GM12872 (cell line): Measurements from ENCODE around the gene SLC12A6.

ENCODE experiments used
- TF ChIP-seq, protein P1 (sequence below): IDR thresholded peaks from 3 replicates; pipeline ENCODE4 v1.5.1; 2011; ENCODE audit warnings: low read depth, mild to moderate bottlenecking, low read length, moderate library complexity; ENCODE audit not compliant: insufficient read depth

Gene SLC12A6

DNA sequence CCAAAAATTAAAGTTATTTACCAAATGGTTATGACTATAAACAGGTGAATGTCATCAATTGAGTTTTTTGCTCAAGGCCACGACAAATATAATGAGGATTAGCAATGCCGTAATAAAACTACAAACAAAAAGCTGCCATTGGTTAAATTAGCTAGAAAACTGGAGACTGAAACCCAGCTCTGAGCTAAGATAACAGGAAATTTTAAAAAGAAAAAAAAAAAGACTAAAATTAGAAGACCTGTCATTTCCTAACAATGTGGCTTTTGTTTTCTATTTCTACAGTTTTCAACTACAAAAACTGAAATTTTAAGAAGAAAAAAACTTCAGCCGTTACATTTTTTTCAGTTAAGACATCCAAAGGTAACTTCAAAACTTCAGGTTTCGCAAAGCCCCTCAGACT is 9.7 kb downstream of the SLC12A6 start:
- TF ChIP-seq, protein P1, sequence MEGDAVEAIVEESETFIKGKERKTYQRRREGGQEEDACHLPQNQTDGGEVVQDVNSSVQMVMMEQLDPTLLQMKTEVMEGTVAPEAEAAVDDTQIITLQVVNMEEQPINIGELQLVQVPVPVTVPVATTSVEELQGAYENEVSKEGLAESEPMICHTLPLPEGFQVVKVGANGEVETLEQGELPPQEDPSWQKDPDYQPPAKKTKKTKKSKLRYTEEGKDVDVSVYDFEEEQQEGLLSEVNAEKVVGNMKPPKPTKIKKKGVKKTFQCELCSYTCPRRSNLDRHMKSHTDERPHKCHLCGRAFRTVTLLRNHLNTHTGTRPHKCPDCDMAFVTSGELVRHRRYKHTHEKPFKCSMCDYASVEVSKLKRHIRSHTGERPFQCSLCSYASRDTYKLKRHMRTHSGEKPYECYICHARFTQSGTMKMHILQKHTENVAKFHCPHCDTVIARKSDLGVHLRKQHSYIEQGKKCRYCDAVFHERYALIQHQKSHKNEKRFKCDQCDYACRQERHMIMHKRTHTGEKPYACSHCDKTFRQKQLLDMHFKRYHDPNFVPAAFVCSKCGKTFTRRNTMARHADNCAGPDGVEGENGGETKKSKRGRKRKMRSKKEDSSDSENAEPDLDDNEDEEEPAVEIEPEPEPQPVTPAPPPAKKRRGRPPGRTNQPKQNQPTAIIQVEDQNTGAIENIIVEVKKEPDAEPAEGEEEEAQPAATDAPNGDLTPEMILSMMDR = no peak

DNA sequence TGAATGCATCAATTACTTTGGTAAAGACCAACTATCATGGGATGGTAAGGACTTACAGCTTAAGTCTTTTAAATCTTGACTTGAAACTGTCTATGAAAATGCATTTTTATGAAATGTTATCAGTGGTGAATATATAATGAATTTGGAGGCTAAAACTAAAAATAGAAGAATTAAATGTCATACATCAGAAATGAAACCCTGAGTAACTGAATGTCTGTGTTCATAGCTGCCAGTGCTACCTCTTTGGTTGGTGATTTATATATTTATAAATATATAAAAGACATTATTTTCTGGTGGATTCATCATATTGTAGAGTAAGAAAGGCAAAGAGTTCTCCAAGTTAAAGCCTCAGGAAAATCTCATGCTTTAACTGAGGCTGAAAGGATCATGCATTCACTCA is 12.2 kb downstream of the SLC12A6 start:
- TF ChIP-seq, protein P1 = no peak

DNA sequence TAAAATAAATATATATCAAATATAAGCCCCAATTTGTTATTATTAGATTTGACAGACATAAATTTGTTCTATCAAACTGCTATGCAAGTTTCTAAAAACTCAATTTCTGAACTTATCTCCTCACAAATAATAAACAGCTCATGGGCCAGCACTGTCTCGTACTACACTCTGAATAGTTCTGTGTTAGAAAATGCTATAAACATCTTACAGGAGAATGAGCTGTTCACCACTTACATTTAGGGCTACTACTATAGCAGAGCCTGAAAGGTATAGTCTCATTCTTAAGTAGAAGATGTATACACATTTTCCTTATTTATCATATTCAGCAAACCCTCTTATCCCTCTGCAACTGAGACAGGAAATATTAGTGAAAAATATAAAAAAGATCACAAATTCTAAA is 12.6 kb downstream of the SLC12A6 start:
- TF ChIP-seq, protein P1 = no peak

DNA sequence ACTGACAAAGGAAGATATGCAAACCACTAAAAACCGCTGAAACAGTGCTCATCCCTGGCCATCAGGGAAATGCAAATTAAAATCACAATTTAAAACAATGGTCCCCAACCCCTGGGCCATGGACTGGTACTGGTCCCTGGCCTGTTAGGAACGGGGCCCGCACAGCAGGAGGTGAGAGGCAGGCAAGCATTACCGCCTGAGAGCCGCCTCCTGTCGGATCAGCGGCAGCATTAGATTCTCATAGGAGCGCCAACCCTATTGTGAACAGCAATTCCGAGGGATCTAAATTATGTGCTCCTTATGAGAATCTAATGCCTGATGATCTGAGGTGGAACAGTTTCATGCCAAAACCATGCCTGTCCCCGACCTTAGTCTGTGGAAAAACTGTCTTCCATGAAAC is 14.4 kb downstream of the SLC12A6 start:
- TF ChIP-seq, protein P1 = no peak

DNA sequence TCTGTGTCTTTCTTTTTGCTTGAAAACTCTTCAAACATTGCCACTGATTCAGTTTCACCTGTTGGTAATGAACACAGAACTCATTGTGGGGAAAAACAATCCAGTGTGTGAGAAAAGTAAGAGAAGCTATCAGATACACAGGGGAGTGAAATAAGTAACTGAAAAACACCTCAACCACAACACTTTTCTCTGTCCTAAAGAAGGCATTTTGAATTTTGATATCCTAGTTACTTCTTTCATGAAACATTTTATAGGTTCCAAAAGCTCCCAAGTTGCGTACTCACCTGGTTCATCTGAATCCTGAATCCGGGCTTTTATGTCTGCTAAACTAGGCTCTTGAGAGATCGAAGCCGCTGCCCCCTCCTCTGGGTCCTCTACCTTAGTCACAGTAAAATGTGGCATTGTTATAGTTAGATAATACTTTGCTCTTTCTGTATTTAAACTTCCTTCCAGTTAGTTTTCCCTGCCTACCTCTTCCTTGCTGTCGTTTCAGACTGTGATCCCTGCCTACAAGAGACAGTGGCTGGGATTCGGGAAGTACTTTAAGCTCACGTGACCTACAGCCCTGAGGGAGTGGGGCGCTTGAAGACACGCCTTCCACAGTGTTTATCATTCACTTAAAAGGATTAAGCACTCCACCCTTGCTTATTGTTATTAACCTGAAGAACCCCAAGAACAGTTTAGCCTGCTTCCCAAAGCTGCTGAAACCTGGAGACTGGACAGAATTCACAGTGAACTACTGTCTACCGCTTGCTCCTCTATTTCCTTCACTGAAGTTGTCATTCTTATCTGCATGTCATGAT is 19.1 kb downstream of the SLC12A6 start:
- TF ChIP-seq, protein P1 = no peak

DNA sequence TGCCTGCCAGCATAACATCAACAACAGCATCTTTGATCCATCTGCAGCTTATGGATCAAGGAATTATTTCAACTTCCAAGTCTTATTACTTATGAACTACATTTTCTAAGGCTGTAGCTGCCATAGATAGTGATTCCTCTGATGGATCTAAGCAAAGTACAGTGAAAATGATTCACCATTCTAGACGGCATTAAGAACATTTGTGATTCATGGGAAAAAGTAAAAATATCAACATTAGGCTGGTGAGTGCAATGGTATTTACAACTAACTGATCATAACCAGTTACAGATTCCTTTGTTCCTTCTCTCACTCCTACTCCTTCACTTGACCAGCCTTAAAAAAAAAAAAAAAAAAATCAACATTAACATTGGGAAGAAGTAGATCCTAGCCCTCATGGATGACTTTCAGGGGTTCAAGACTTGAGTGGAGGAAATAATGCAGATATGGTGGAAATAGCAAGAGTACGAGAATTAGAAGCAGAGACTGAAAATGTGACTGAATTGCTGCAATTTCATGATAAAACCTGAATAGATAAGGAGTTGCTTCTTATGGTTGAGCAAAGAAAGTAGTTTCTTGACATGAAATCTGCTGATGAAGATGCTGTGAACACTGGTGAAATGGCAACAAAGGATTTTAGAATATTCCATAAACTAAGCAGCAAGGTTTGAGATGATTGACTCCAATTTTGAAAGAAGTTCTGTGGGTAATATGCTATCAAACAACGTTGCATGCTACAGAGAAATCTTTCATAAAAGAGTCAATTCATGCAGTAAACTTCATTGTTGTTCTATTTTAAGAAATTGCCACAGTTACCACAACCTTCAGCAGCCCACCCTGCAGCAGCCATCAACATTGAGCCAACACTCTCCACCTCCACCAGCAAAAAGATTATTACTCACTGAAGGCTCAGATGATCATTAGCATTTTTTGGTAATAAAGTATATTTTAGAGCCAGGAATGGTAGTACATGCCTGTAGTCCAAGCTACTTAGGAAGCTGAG is 22.8 kb downstream of the SLC12A6 start:
- TF ChIP-seq, protein P1 = no peak

DNA sequence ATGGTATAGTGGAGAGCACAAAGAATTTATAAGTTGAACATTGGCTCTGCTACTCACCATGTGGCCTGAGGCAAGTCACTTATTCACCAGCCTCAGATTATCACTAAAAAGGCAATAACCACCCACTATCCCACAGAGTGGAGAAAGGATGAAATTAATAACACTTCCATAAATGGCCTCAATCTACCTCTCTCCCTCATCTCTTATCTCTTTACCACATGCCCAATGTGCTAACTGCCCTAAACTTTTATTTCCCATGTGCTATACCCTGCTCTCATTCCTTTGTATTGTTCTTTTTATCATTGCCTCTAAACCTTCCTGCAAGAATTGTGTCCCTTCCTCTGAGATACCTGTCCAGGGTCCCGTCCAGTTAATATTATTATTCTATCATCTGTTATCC is 26.0 kb downstream of the SLC12A6 start:
- TF ChIP-seq, protein P1 = no peak
